HepG2 (cell line): ENCODE data around the gene GGA2. TPM values are rescaled to one million over a fixed set of nuclear protein-coding genes. Genes with fewer than 3 reads are reported as not detected.

Experiments used
- CC2D1A ChIP-seq: sonication (generic); formaldehyde crosslinking; IDR thresholded peaks from 2 replicates; pipeline ENCODE4 v1.8.1; 2023; ENCODE audit warnings: mild to moderate bottlenecking, missing genetic modification reagents
- DMTF1 ChIP-seq: sonication (generic); formaldehyde crosslinking; IDR thresholded peaks from 2 replicates; pipeline ENCODE4 v1.4.0; 2020; ENCODE audit warnings: mild to moderate bottlenecking, missing genetic modification reagents
- FIP1L1 ChIP-seq: fragments of 200-400 bp; formaldehyde crosslinking; IDR thresholded peaks from 2 replicates; pipeline ENCODE4 v1.6.1; 2018; ENCODE audit warnings: low read depth, mild to moderate bottlenecking, low read length, moderate library complexity, borderline replicate concordance; ENCODE audit not compliant: insufficient read depth
- FOSL2 ChIP-seq: sonication (generic); formaldehyde crosslinking; IDR thresholded peaks from 2 replicates; pipeline ENCODE4 v1.4.0; 2020; ENCODE audit warnings: missing genetic modification reagents
- FOXP4 ChIP-seq: sonication (generic); formaldehyde crosslinking; IDR thresholded peaks from 2 replicates; pipeline ENCODE4 v1.4.0; 2020; ENCODE audit warnings: missing genetic modification reagents
- KMT2B ChIP-seq: IDR thresholded peaks from 2 replicates; pipeline ENCODE4 v1.6.1; 2016; ENCODE audit warnings: missing genetic modification reagents, missing compliant biosample characterization
- LCORL ChIP-seq, 2 experiments: fragments of 450-650 bp in 1 of 2; sonication (generic) in 1 of 2; formaldehyde crosslinking in 1 of 2; IDR thresholded peaks; 2 replicates each; pipeline versions ENCODE4 v1.5.0 to v1.6.1; 2017 to 2020; ENCODE audit warnings: antibody characterized with exemption in 1 of 2, missing genetic modification reagents in 1 of 2
- LRRFIP1 ChIP-seq: sonication (generic); formaldehyde crosslinking; conservative IDR thresholded peaks from 2 replicates; pipeline ENCODE4 v1.4.0; 2020; ENCODE audit warnings: missing genetic modification reagents
- MYNN ChIP-seq: sonication (generic); formaldehyde crosslinking; IDR thresholded peaks from 2 replicates; pipeline ENCODE4 v1.4.0; 2020; ENCODE audit warnings: mild to moderate bottlenecking, low read depth, missing genetic modification reagents
- PAWR ChIP-seq: sonication (generic); formaldehyde crosslinking; IDR thresholded peaks from 2 replicates; pipeline ENCODE4 v1.4.0; 2020; ENCODE audit warnings: missing genetic modification reagents, mild to moderate bottlenecking, borderline replicate concordance
- PHF5A ChIP-seq: IDR thresholded peaks from one replicate; pipeline ENCODE4 v1.6.1; 2018; ENCODE audit warnings: low read depth, missing genetic modification reagents; ENCODE audit not compliant: unreplicated experiment
- ZC3H13 ChIP-seq: sonication (generic); formaldehyde crosslinking; IDR thresholded peaks from 2 replicates; pipeline ENCODE4 v1.8.1; 2023; ENCODE audit warnings: mild to moderate bottlenecking, missing genetic modification reagents, moderate library complexity
- ZNF230 ChIP-seq: sonication (generic); formaldehyde crosslinking; IDR thresholded peaks from 2 replicates; pipeline ENCODE4 v1.4.0; 2020; ENCODE audit warnings: mild to moderate bottlenecking, missing genetic modification reagents
- ZNF251 ChIP-seq: sonication (generic); formaldehyde crosslinking; IDR thresholded peaks from 2 replicates; pipeline ENCODE4 v1.9.0; 2021; ENCODE audit warnings: mild to moderate bottlenecking, missing genetic modification reagents
- ZNF280B ChIP-seq: sonication (generic); formaldehyde crosslinking; IDR thresholded peaks from 2 replicates; pipeline ENCODE4 v1.5.0; 2020; ENCODE audit warnings: missing genetic modification reagents, mild to moderate bottlenecking, borderline replicate concordance
- ZNF44 ChIP-seq: sonication (generic); formaldehyde crosslinking; IDR thresholded peaks from 2 replicates; pipeline ENCODE4 v1.5.1; 2020; ENCODE audit warnings: mild to moderate bottlenecking, missing genetic modification reagents
- ZNF530 ChIP-seq: sonication (generic); formaldehyde crosslinking; IDR thresholded peaks from 2 replicates; pipeline ENCODE4 v1.5.0; 2020; ENCODE audit warnings: low read depth, mild to moderate bottlenecking, missing genetic modification reagents
- ZNF549 ChIP-seq: sonication (generic); formaldehyde crosslinking; IDR thresholded peaks from 2 replicates; pipeline ENCODE4 v1.5.0; 2020; ENCODE audit warnings: missing genetic modification reagents
- ZNF598 ChIP-seq: sonication (generic); formaldehyde crosslinking; IDR thresholded peaks from 2 replicates; pipeline ENCODE4 v1.5.1; 2020; ENCODE audit warnings: mild to moderate bottlenecking, missing genetic modification reagents, borderline replicate concordance
- ZNF746 ChIP-seq: sonication (generic); formaldehyde crosslinking; IDR thresholded peaks from 2 replicates; pipeline ENCODE4 v1.8.0; 2022; ENCODE audit warnings: mild to moderate bottlenecking, missing genetic modification reagents
- ZNF784 ChIP-seq: sonication (generic); formaldehyde crosslinking; IDR thresholded peaks from 2 replicates; pipeline ENCODE4 v1.5.1; 2020; ENCODE audit warnings: missing genetic modification reagents, mild to moderate bottlenecking, borderline replicate concordance
- ZNF841 ChIP-seq: sonication (generic); formaldehyde crosslinking; IDR thresholded peaks from 2 replicates; pipeline ENCODE4 v1.8.1; 2023; ENCODE audit warnings: missing genetic modification reagents, borderline replicate concordance
- polyA plus RNA-seq, 8 experiments: library from polyadenylated mRNA; depleted of rRNA in 3 of 8; stranded (reverse) in 7 of 8; unstranded in 1 of 8; fragments of >200 nt; fragmentation: Illumina TruSeq in 4 of 8; extraction: Trizol in 4 of 8; gene quantifications; 2 replicates each; pipeline versions ENCODE4 v1.2.1 to v1.2.3, GENCODE V29; 2011 to 2016; ENCODE audit warnings: low read depth in 4 of 8, missing spikeins in 1 of 8, mixed read lengths in 1 of 8; ENCODE audit not compliant: insufficient read depth in 1 of 8
- total RNA-seq, 5 experiments: library from RNA; depleted of rRNA; stranded (reverse); fragments of >200 nt; fragmentation: Illumina TruSeq; extraction: Trizol; gene quantifications; 2 replicates each; pipeline ENCODE4 v1.2.3, GENCODE V29; 2016; ENCODE audit warnings: low read depth in 1 of 5

The GGA2 gene
- total and polyA plus RNA-seq, 2 of the 13 experiments (the other 11 are each of a cell fraction or from before 2014, with no cell fraction given) = 51.5 to 69.8 TPM

- 0 out of 2 replicates have a peak, but pooled peaks have one; percentile 24 for TF ChIP-seq KMT2B
- no peak for TF ChIP-seq ZNF598 (CRISPR knock-in tag)
- no peak for TF ChIP-seq ZNF784 (CRISPR knock-in tag)
- no peak for TF ChIP-seq FOXP4
- no peak for TF ChIP-seq ZC3H13 (CRISPR knock-in tag)
- TF ChIP-seq ZNF841 (CRISPR knock-in tag) = no peak
- no peak for TF ChIP-seq LCORL (IDR thresholded peaks at IDR 0.05)
- 0 out of 2 replicates have a peak, but pooled peaks have one; percentile 23 for TF ChIP-seq LCORL (CRISPR knock-in tag; IDR thresholded peaks at IDR 0.05)
- TF ChIP-seq ZNF251 (CRISPR knock-in tag) = no peak
- no peak for TF ChIP-seq DMTF1 (CRISPR knock-in tag)
- no peak for TF ChIP-seq ZNF746 (CRISPR knock-in tag)
- no peak for TF ChIP-seq PHF5A (CRISPR knock-in tag)
- TF ChIP-seq ZNF44 = no peak
- TF ChIP-seq LRRFIP1 (CRISPR knock-in tag) = no peak
- no peak for TF ChIP-seq MYNN (CRISPR knock-in tag)
- no peak for TF ChIP-seq ZNF530 (CRISPR knock-in tag)
- no peak for TF ChIP-seq ZNF280B (CRISPR knock-in tag)
- no peak for TF ChIP-seq ZNF230
- TF ChIP-seq CC2D1A = no peak
- no peak for TF ChIP-seq FIP1L1
- TF ChIP-seq ZNF549 = no peak
- TF ChIP-seq FOSL2 = no peak
- no peak for TF ChIP-seq PAWR (CRISPR knock-in tag)
Measured at GRCh38 chr16:23434380-23434779, 75.9 kb downstream of the GGA2 start (continued).
